ENCODE measurements around the gene TRIM63. TPM values are rescaled to one million over a fixed set of nuclear protein-coding genes. Genes with fewer than 3 reads are reported as not detected.
"Not testable (repeated sequence)": the region's sequence is repeated elsewhere in the genome, so short reads cannot be mapped to it uniquely, and the experiment has no call there.

The TRIM63 gene
- total RNA-seq, 4 donors from 2014 or later: 0.39 to 1.5 TPM; not detected in 2

GRCh38 chr1:26094076-26094669 is 26.7 kb upstream of the TRIM63 start:
- 31 to 37% methylated on average over 10 to 11 of the region's 11 CpGs for WGBS, 2 donors
- H3K9me3 ChIP-seq: no peaks in the 10 kb centered on the region
- peak overlapping the region in 2 of 3 donors; percentile 33 to 35 for H3K27ac ChIP-seq
- intact Hi-C loops (cut with DNase I): no loop called here
- DNase-seq: no peak
- peaks cover 0 to 14% of the 10 kb centered on the region in 2 donors for H3K4me1 ChIP-seq
- no peak overlapping the region for H3K4me3 ChIP-seq (replicated peaks in 1 of 3)
- TF ChIP-seq, protein P1, sequence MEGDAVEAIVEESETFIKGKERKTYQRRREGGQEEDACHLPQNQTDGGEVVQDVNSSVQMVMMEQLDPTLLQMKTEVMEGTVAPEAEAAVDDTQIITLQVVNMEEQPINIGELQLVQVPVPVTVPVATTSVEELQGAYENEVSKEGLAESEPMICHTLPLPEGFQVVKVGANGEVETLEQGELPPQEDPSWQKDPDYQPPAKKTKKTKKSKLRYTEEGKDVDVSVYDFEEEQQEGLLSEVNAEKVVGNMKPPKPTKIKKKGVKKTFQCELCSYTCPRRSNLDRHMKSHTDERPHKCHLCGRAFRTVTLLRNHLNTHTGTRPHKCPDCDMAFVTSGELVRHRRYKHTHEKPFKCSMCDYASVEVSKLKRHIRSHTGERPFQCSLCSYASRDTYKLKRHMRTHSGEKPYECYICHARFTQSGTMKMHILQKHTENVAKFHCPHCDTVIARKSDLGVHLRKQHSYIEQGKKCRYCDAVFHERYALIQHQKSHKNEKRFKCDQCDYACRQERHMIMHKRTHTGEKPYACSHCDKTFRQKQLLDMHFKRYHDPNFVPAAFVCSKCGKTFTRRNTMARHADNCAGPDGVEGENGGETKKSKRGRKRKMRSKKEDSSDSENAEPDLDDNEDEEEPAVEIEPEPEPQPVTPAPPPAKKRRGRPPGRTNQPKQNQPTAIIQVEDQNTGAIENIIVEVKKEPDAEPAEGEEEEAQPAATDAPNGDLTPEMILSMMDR (IDR thresholded peaks at IDR 0.05): no peak
- no peak for TF ChIP-seq POLR2A (IDR thresholded peaks at IDR 0.05)
- H3K27me3 ChIP-seq: no peaks in the 10 kb centered on the region
- H3K36me3 ChIP-seq: no peaks in the 10 kb centered on the region

- H3K27me3 ChIP-seq; H3K9me3 ChIP-seq; H3K4me3 ChIP-seq (replicated peaks in 1 of 3); DNase-seq; H3K36me3 ChIP-seq; intact Hi-C loops (cut with DNase I): not testable (repeated sequence)
- Histone ChIP-seq H3K4me1 (peaks cover 0 to 14% of the 10 kb centered on the region in 2 donors), H3K27ac (peak overlapping the region in 1 of 3 donors; percentile 33)
- 53 to 56% methylated on average over 6 of the region's 6 CpGs for WGBS, 2 donors
These were observed 26.1 kb upstream of the TRIM63 start for GRCh38 chr1:26093569-26093968.

GRCh38 chr1:26092422-26092821 is 25.0 kb upstream of the TRIM63 start:
- no peak for DNase-seq
- Histone ChIP-seq H3K36me3 (no peaks in the 10 kb centered on the region), H3K27ac (no peak overlapping the region), H3K9me3 (no peaks in the 10 kb centered on the region), H3K4me1 (peaks cover 0 to 14% of the 10 kb centered on the region in 2 donors), H3K4me3 (replicated peaks in 1 of 3) (no peak overlapping the region), H3K27me3 (no peaks in the 10 kb centered on the region)
- intact Hi-C loops (cut with DNase I): no loop called here
- WGBS, 2 donors: 55 to 63% methylated on average over 7 of the region's 7 CpGs
- TF ChIP-seq POLR2A (IDR thresholded peaks at IDR 0.05): no peak
- TF ChIP-seq, protein P1 (IDR thresholded peaks at IDR 0.05): no peak

GRCh38 chr1:26090893-26091292 is 23.5 kb upstream of the TRIM63 start:
- H3K27me3 ChIP-seq: no peaks in the 10 kb centered on the region
- DNase-seq: no peak
- H3K9me3 ChIP-seq: no peaks in the 10 kb centered on the region
- H3K4me1 ChIP-seq: peaks cover 0 to 14% of the 10 kb centered on the region in 2 donors
- intact Hi-C loops (cut with DNase I): no loop called here
- no peak for TF ChIP-seq POLR2A (IDR thresholded peaks at IDR 0.05)
- TF ChIP-seq, protein P1 (IDR thresholded peaks at IDR 0.05): no peak
- 89 to 96% methylated on average over 3 of the region's 3 CpGs for WGBS, 2 donors
- no peak overlapping the region for H3K4me3 ChIP-seq (replicated peaks in 1 of 3)
- no peak overlapping the region for H3K27ac ChIP-seq
- no peaks in the 10 kb centered on the region for H3K36me3 ChIP-seq

GRCh38 chr1:26089125-26089524 is 21.7 kb upstream of the TRIM63 start:
- Histone ChIP-seq H3K4me3 (replicated peaks in 1 of 3) (no peak overlapping the region), H3K4me1 (peaks cover 0 to 4% of the 10 kb centered on the region in 2 donors), H3K27ac (no peak overlapping the region), H3K27me3 (no peaks in the 10 kb centered on the region), H3K36me3 (no peaks in the 10 kb centered on the region), H3K9me3 (no peaks in the 10 kb centered on the region)
- intact Hi-C loops (cut with DNase I): no loop called here
- TF ChIP-seq, protein P1 (IDR thresholded peaks at IDR 0.05): no peak
- TF ChIP-seq POLR2A (IDR thresholded peaks at IDR 0.05): no peak
- 94% methylated on average over 3 of the region's 3 CpGs for WGBS, 2 donors
- DNase-seq: no peak
